ENCODE data around the gene CNTN5. TPM values are rescaled to one million over a fixed set of nuclear protein-coding genes. Genes with fewer than 3 reads are reported as not detected.

CNTN5 gene
- total RNA-seq, 2 donors from 2014 or later = 1.4 to 3.3 TPM

GRCh38 chr11:100095809-100096208 is 1075.1 kb downstream of the CNTN5 start:
- 91% methylated on average over 3 of the region's 3 CpGs; no CpG with 5 or more reads in 1 of the 2 experiments for WGBS, 2 experiments (ENCODE audit: insufficient coverage in 1 of 2, insufficient read length in 1 of 2)
- Mint-ChIP-seq H3K27me3 (ENCODE audit: insufficient read depth) (no peaks in the 10 kb centered on the region), H3K27ac (no peak overlapping the region), H3K4me1 (no peaks in the 10 kb centered on the region), H3K36me3 (ENCODE audit: low read depth) (no peaks in the 10 kb centered on the region), H3K4me3 (no peak overlapping the region), H3K9me3 (no peaks in the 10 kb centered on the region)
- no peak for DNase-seq
- Histone ChIP-seq H3K9ac (ENCODE audit: extremely low read depth, low read length, poor library complexity, severe bottlenecking) (no peak overlapping the region), H3K9me3 (ENCODE audit: control insufficient read depth, low read length) (no peaks in the 10 kb centered on the region), H3K4me1 (ENCODE audit: control insufficient read depth, insufficient read depth, low read length) (no peaks in the 10 kb centered on the region), H3K36me3 (ENCODE audit: control insufficient read depth, insufficient read depth, low read length) (no peaks in the 10 kb centered on the region), H3K27me3 (ENCODE audit: control insufficient read depth, insufficient read depth, low read length, poor library complexity, severe bottlenecking) (no peaks in the 10 kb centered on the region), H3K27ac (ENCODE audit: low read depth, low read length) (no peak overlapping the region), H3K4me3 (ENCODE audit: low read length) (no peak overlapping the region)
- TF ChIP-seq CTCF (conservative IDR thresholded peaks at IDR 0.05) = no peak

- no peak for TF ChIP-seq CTCF (conservative IDR thresholded peaks at IDR 0.05)
Measured at GRCh38 chr11:100098560-100098959, 1077.8 kb downstream of the CNTN5 start.

GRCh38 chr11:100105255-100105981 is 1084.7 kb downstream of the CNTN5 start:
- H3K27ac ChIP-seq (ENCODE audit: low read depth, low read length) = no peak overlapping the region
- no peak overlapping the region for H3K4me3 ChIP-seq (ENCODE audit: low read length)
- Mint-ChIP-seq H3K4me1 (peaks cover 11% of the 10 kb centered on the region), H3K36me3 (ENCODE audit: low read depth) (no peaks in the 10 kb centered on the region), H3K4me3 (no peak overlapping the region), H3K27ac (no peak overlapping the region), H3K9me3 (no peaks in the 10 kb centered on the region), H3K27me3 (ENCODE audit: insufficient read depth) (no peaks in the 10 kb centered on the region)
- no peaks in the 10 kb centered on the region for H3K27me3 ChIP-seq (ENCODE audit: control insufficient read depth, insufficient read depth, low read length, poor library complexity, severe bottlenecking)
- no peaks in the 10 kb centered on the region for H3K36me3 ChIP-seq (ENCODE audit: control insufficient read depth, insufficient read depth, low read length)
- no peaks in the 10 kb centered on the region for H3K4me1 ChIP-seq (ENCODE audit: control insufficient read depth, insufficient read depth, low read length)
- no peaks in the 10 kb centered on the region for H3K9me3 ChIP-seq (ENCODE audit: control insufficient read depth, low read length)
- no peak for TF ChIP-seq CTCF (conservative IDR thresholded peaks at IDR 0.05)
- WGBS, 2 experiments (ENCODE audit: insufficient coverage in 1 of 2, insufficient read length in 1 of 2) = 68 to 90% methylated on average over 3 to 4 of the region's 4 CpGs
- peak; percentile 69 for DNase-seq
- H3K9ac ChIP-seq (ENCODE audit: extremely low read depth, low read length, poor library complexity, severe bottlenecking) = no peak overlapping the region

More at GRCh38 chr11:100098560-100098959, 1077.8 kb downstream of the CNTN5 start:
- Histone ChIP-seq H3K36me3 (ENCODE audit: control insufficient read depth, insufficient read depth, low read length) (no peaks in the 10 kb centered on the region), H3K9me3 (ENCODE audit: control insufficient read depth, low read length) (no peaks in the 10 kb centered on the region), H3K27ac (ENCODE audit: low read depth, low read length) (no peak overlapping the region), H3K27me3 (ENCODE audit: control insufficient read depth, insufficient read depth, low read length, poor library complexity, severe bottlenecking) (no peaks in the 10 kb centered on the region), H3K4me1 (ENCODE audit: control insufficient read depth, insufficient read depth, low read length) (no peaks in the 10 kb centered on the region), H3K4me3 (ENCODE audit: low read length) (no peak overlapping the region), H3K9ac (ENCODE audit: extremely low read depth, low read length, poor library complexity, severe bottlenecking) (no peak overlapping the region)
- Mint-ChIP-seq H3K27me3 (ENCODE audit: insufficient read depth) (no peaks in the 10 kb centered on the region), H3K4me3 (no peak overlapping the region), H3K27ac (no peak overlapping the region), H3K36me3 (ENCODE audit: low read depth) (no peaks in the 10 kb centered on the region), H3K4me1 (no peaks in the 10 kb centered on the region), H3K9me3 (no peaks in the 10 kb centered on the region)
- DNase-seq = no peak
- WGBS, 2 experiments (ENCODE audit: insufficient coverage in 1 of 2, insufficient read length in 1 of 2) = 89 to 91% methylated on average over 1 to 3 of the region's 3 CpGs
